HEK293 (cell line): ENCODE results near the gene LLGL1.

Experiments
- BCL11B ChIP-seq: fragments of 450-650 bp; formaldehyde crosslinking; IDR thresholded peaks from 2 replicates; pipeline ENCODE4 v1.5.1; 2016; ENCODE audit warnings: low read depth, missing biosample characterization, missing genetic modification characterization
- GLIS1 ChIP-seq: fragments of 450-650 bp; formaldehyde crosslinking; IDR thresholded peaks from 2 replicates; pipeline ENCODE4 v1.5.1; 2016; ENCODE audit warnings: missing biosample characterization, missing genetic modification characterization
- GLIS2 ChIP-seq: fragments of 450-650 bp; formaldehyde crosslinking; IDR thresholded peaks from 2 replicates; pipeline ENCODE4 v1.5.1; 2016; ENCODE audit warnings: missing biosample characterization, missing genetic modification characterization
- KLF10 ChIP-seq: fragments of 450-650 bp; IDR thresholded peaks from 2 replicates; pipeline ENCODE4 v1.5.1; 2018; ENCODE audit warnings: missing biosample characterization, mild to moderate bottlenecking, missing genetic modification characterization
- KLF17 ChIP-seq: fragments of 450-650 bp; formaldehyde crosslinking; IDR thresholded peaks from 2 replicates; pipeline ENCODE4 v1.5.1; 2016; ENCODE audit warnings: missing biosample characterization, missing genetic modification characterization
- PATZ1 ChIP-seq: fragments of 450-650 bp; formaldehyde crosslinking; IDR thresholded peaks from 2 replicates; pipeline ENCODE4 v1.5.1; 2016; ENCODE audit warnings: missing biosample characterization, missing genetic modification characterization
- SP3 ChIP-seq: fragments of 450-650 bp; formaldehyde crosslinking; IDR thresholded peaks from 2 replicates; pipeline ENCODE4 v1.5.1; 2016; ENCODE audit warnings: missing biosample characterization, missing genetic modification characterization
- SP7 ChIP-seq: fragments of 450-650 bp; formaldehyde crosslinking; IDR thresholded peaks from 2 replicates; pipeline ENCODE4 v1.5.1; 2016; ENCODE audit warnings: missing biosample characterization, missing genetic modification characterization
- YY2 ChIP-seq: fragments of 450-650 bp; formaldehyde crosslinking; IDR thresholded peaks from 2 replicates; pipeline ENCODE4 v1.5.1; 2016; ENCODE audit warnings: missing biosample characterization, missing genetic modification characterization
- ZBTB20 ChIP-seq: fragments of 450-650 bp; formaldehyde crosslinking; IDR thresholded peaks from 2 replicates; pipeline ENCODE4 v1.5.1; 2016; ENCODE audit warnings: missing biosample characterization, missing genetic modification characterization
- ZBTB6 ChIP-seq: fragments of 450-650 bp; formaldehyde crosslinking; IDR thresholded peaks from 2 replicates; pipeline ENCODE4 v1.5.1; 2017; ENCODE audit warnings: missing biosample characterization, missing genetic modification characterization
- ZEB2 ChIP-seq: fragments of 450-650 bp; formaldehyde crosslinking; IDR thresholded peaks from 2 replicates; pipeline ENCODE4 v1.5.1; 2016; ENCODE audit warnings: missing biosample characterization, missing genetic modification characterization
- ZFP3 ChIP-seq: fragments of 450-650 bp; formaldehyde crosslinking; IDR thresholded peaks from 2 replicates; pipeline ENCODE4 v1.5.1; 2016; ENCODE audit warnings: low read depth, missing biosample characterization, missing genetic modification characterization
- ZIC2 ChIP-seq: fragments of 450-650 bp; formaldehyde crosslinking; IDR thresholded peaks from 2 replicates; pipeline ENCODE4 v1.5.1; 2016; ENCODE audit warnings: missing biosample characterization, missing genetic modification characterization
- ZNF10 ChIP-seq: fragments of 450-650 bp; formaldehyde crosslinking; IDR thresholded peaks from 2 replicates; pipeline ENCODE4 v1.5.1; 2017; ENCODE audit warnings: missing biosample characterization, missing genetic modification characterization
- ZNF169 ChIP-seq: fragments of 450-650 bp; formaldehyde crosslinking; IDR thresholded peaks from 2 replicates; pipeline ENCODE4 v1.5.1; 2016; ENCODE audit warnings: missing biosample characterization, missing genetic modification characterization
- ZNF174 ChIP-seq: fragments of 450-650 bp; formaldehyde crosslinking; IDR thresholded peaks from 2 replicates; pipeline ENCODE4 v1.5.0; 2017; ENCODE audit warnings: missing biosample characterization, mild to moderate bottlenecking, missing genetic modification characterization
- ZNF223 ChIP-seq: fragments of 450-650 bp; formaldehyde crosslinking; IDR thresholded peaks from 2 replicates; pipeline ENCODE4 v1.5.1; 2016; ENCODE audit warnings: missing biosample characterization, missing genetic modification characterization
- ZNF266 ChIP-seq: fragments of 450-650 bp; formaldehyde crosslinking; IDR thresholded peaks from 2 replicates; pipeline ENCODE4 v1.5.1; 2016; ENCODE audit warnings: missing biosample characterization, missing genetic modification characterization, low read depth
- ZNF335 ChIP-seq: fragments of 450-650 bp; formaldehyde crosslinking; conservative IDR thresholded peaks from 2 replicates; pipeline ENCODE4 v1.5.1; 2016; ENCODE audit warnings: missing biosample characterization, missing genetic modification characterization
- ZNF449 ChIP-seq: fragments of 450-650 bp; formaldehyde crosslinking; IDR thresholded peaks from 2 replicates; pipeline ENCODE4 v1.5.1; 2017; ENCODE audit warnings: missing biosample characterization, mild to moderate bottlenecking, missing genetic modification characterization, moderate library complexity
- ZNF513 ChIP-seq: fragments of 450-650 bp; IDR thresholded peaks from 2 replicates; pipeline ENCODE4 v1.5.1; 2018; ENCODE audit warnings: missing biosample characterization, missing genetic modification characterization
- ZNF561 ChIP-seq: fragments of 450-650 bp; IDR thresholded peaks from 2 replicates; pipeline ENCODE4 v1.5.1; 2018; ENCODE audit warnings: missing biosample characterization, missing genetic modification characterization, borderline replicate concordance
- ZNF610 ChIP-seq: fragments of 450-650 bp; formaldehyde crosslinking; IDR thresholded peaks from 2 replicates; pipeline ENCODE4 v1.5.1; 2016; ENCODE audit warnings: missing biosample characterization, missing genetic modification characterization, borderline replicate concordance
- ZNF624 ChIP-seq: fragments of 450-650 bp; formaldehyde crosslinking; IDR thresholded peaks from 2 replicates; pipeline ENCODE4 v1.5.1; 2017; ENCODE audit warnings: missing biosample characterization, missing genetic modification characterization
- ZNF629 ChIP-seq: fragments of 450-650 bp; formaldehyde crosslinking; IDR thresholded peaks from 2 replicates; pipeline ENCODE4 v1.5.1; 2017; ENCODE audit warnings: missing biosample characterization, missing genetic modification characterization
- ZNF654 ChIP-seq: fragments of 450-650 bp; formaldehyde crosslinking; IDR thresholded peaks from 2 replicates; pipeline ENCODE4 v1.5.1; 2016; ENCODE audit warnings: low read depth, missing biosample characterization, missing genetic modification characterization
- ZNF660 ChIP-seq: fragments of 450-650 bp; IDR thresholded peaks from 2 replicates; pipeline ENCODE4 v1.5.1; 2018; ENCODE audit warnings: missing biosample characterization, mild to moderate bottlenecking, missing genetic modification characterization
- ZNF707 ChIP-seq: fragments of 450-650 bp; formaldehyde crosslinking; IDR thresholded peaks from 2 replicates; pipeline ENCODE4 v1.5.1; 2016; ENCODE audit warnings: missing biosample characterization, missing genetic modification characterization
- ZNF792 ChIP-seq: fragments of 450-650 bp; formaldehyde crosslinking; IDR thresholded peaks from 2 replicates; pipeline ENCODE4 v1.5.1; 2016; ENCODE audit warnings: missing biosample characterization, missing genetic modification characterization
- ZSCAN16 ChIP-seq: fragments of 450-650 bp; formaldehyde crosslinking; IDR thresholded peaks from 2 replicates; pipeline ENCODE4 v1.5.1; 2016; ENCODE audit warnings: missing biosample characterization, missing genetic modification characterization
- ZSCAN5A ChIP-seq: fragments of 450-650 bp; formaldehyde crosslinking; IDR thresholded peaks from 2 replicates; pipeline ENCODE4 v1.5.1; 2016; ENCODE audit warnings: missing biosample characterization, missing genetic modification characterization
- ZXDB ChIP-seq: fragments of 450-650 bp; formaldehyde crosslinking; IDR thresholded peaks from 2 replicates; pipeline ENCODE4 v1.5.1; 2016; ENCODE audit warnings: missing biosample characterization, missing genetic modification characterization

Gene LLGL1

GRCh38 chr17:18258356-18259038 is 33.1 kb downstream of the LLGL1 start, which contains the start of gene FLII (continued):
- TF ChIP-seq ZNF513 (tag by site-specific recombination): no peak
- TF ChIP-seq ZNF266: no peak
- TF ChIP-seq ZNF654: no peak
- TF ChIP-seq PATZ1 (tag by site-specific recombination): peak; percentile 89
- TF ChIP-seq ZSCAN16 (tag by site-specific recombination): no peak
- TF ChIP-seq ZBTB20 (tag by site-specific recombination): peak; percentile 86
- TF ChIP-seq ZBTB6 (tag by site-specific recombination): 0 out of 2 replicates have a peak, but pooled peaks have one; percentile 8
- no peak for TF ChIP-seq ZNF223 (tag by site-specific recombination)
- TF ChIP-seq BCL11B (tag by site-specific recombination): peak; percentile 79
- peak; percentile 54; the same call in 1 of the 2 replicates for TF ChIP-seq KLF10 (tag by site-specific recombination)
- TF ChIP-seq GLIS2 (tag by site-specific recombination): peak; percentile 80
- peak; percentile 91 for TF ChIP-seq ZNF335 (tag by site-specific recombination)
- no peak for TF ChIP-seq KLF17 (tag by site-specific recombination)
- TF ChIP-seq ZSCAN5A (tag by site-specific recombination): 0 out of 2 replicates have a peak, but pooled peaks have one; percentile 15
- no peak for TF ChIP-seq ZFP3
- 0 out of 2 replicates have a peak, but pooled peaks have one; percentile 40 for TF ChIP-seq ZNF629 (tag by site-specific recombination)
- no peak for TF ChIP-seq ZNF707 (tag by site-specific recombination)
- TF ChIP-seq GLIS1 (tag by site-specific recombination): peak; percentile 28; the same call in 1 of the 2 replicates
- TF ChIP-seq ZXDB (tag by site-specific recombination): 0 out of 2 replicates have a peak, but pooled peaks have one; percentile 37
- peak; percentile 66; the same call in 1 of the 2 replicates for TF ChIP-seq ZEB2
- TF ChIP-seq ZNF174 (tag by site-specific recombination): no peak
- TF ChIP-seq SP3 (tag by site-specific recombination): peak; percentile 50
- peak; percentile 48 for TF ChIP-seq ZIC2 (tag by site-specific recombination)
- TF ChIP-seq YY2 (tag by site-specific recombination): 0 out of 2 replicates have a peak, but pooled peaks have one; percentile 8
- TF ChIP-seq ZNF561 (tag by site-specific recombination): no peak
- 0 out of 2 replicates have a peak, but pooled peaks have one; percentile 27 for TF ChIP-seq SP7 (tag by site-specific recombination)
- no peak for TF ChIP-seq ZNF792 (tag by site-specific recombination)
- no peak for TF ChIP-seq ZNF624
- peak; percentile 51; the same call in 1 of the 2 replicates for TF ChIP-seq ZNF610
- TF ChIP-seq ZNF449 (tag by site-specific recombination): peak; percentile 91
- peak; percentile 13; the same call in 1 of the 2 replicates for TF ChIP-seq ZNF169 (tag by site-specific recombination)
- TF ChIP-seq ZNF660 (tag by site-specific recombination): 0 out of 2 replicates have a peak, but pooled peaks have one; percentile 18
- TF ChIP-seq ZNF10 (tag by site-specific recombination): peak; percentile 85
